Peyer's patch (tissue), 4 donors: ENCODE results near the gene PRLH.

Experiments used
- POLR2A ChIP-seq, 2 donors: fragments of 450-650 bp; IDR thresholded peaks; one replicate each; pipeline ENCODE4 v1.5.1; 2017; ENCODE audit warnings: antibody characterized with exemption in 2 of 2, mild to moderate bottlenecking in 2 of 2, moderate library complexity in 2 of 2
- TF ChIP-seq, protein P1 (sequence below), 6 experiments: fragments of 450-650 bp in 4 of 6; fragments of 200-600 bp in 2 of 6; sonication (generic) in 1 of 6; IDR thresholded peaks; one replicate each; pipeline ENCODE4 v1.5.1; 2017 to 2019; ENCODE audit warnings: antibody characterized with exemption in 6 of 6, mild to moderate bottlenecking in 3 of 6, moderate library complexity in 1 of 6

GRCh38 chr2:237520290-237520689, 46.1 kb upstream of the PRLH start:
- TF ChIP-seq POLR2A (IDR thresholded peaks at IDR 0.05): no peak
- TF ChIP-seq, protein P1, sequence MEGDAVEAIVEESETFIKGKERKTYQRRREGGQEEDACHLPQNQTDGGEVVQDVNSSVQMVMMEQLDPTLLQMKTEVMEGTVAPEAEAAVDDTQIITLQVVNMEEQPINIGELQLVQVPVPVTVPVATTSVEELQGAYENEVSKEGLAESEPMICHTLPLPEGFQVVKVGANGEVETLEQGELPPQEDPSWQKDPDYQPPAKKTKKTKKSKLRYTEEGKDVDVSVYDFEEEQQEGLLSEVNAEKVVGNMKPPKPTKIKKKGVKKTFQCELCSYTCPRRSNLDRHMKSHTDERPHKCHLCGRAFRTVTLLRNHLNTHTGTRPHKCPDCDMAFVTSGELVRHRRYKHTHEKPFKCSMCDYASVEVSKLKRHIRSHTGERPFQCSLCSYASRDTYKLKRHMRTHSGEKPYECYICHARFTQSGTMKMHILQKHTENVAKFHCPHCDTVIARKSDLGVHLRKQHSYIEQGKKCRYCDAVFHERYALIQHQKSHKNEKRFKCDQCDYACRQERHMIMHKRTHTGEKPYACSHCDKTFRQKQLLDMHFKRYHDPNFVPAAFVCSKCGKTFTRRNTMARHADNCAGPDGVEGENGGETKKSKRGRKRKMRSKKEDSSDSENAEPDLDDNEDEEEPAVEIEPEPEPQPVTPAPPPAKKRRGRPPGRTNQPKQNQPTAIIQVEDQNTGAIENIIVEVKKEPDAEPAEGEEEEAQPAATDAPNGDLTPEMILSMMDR (IDR thresholded peaks at IDR 0.05): no peak
